Testis (tissue), 2 donors: Measurements from ENCODE around the gene RAB17.

Experiments used
- CTCF ChIP-seq, 3 experiments: fragments of 450-650 bp in 2 of 3; fragments of 200-600 bp in 1 of 3; sonication (generic) in 1 of 3; IDR thresholded peaks; one replicate each; pipeline ENCODE4 v1.5.1; 2016 to 2019; ENCODE audit warnings: antibody characterized with exemption in 3 of 3, mild to moderate bottlenecking in 2 of 3, moderate library complexity in 1 of 3
- POLR2A ChIP-seq: fragments of 450-650 bp; IDR thresholded peaks from one replicate; pipeline ENCODE4 v1.6.1; 2017; ENCODE audit warnings: antibody characterized with exemption, mild to moderate bottlenecking, moderate library complexity

GRCh38 chr2:237542001-237542704 is 48.4 kb downstream of the RAB17 start:
- TF ChIP-seq CTCF (IDR thresholded peaks at IDR 0.05) (no peak), POLR2A (no peak)
